Measurements from ENCODE around the gene EHF.
"Not testable (repeated sequence)": the region's sequence is repeated elsewhere in the genome, so short reads cannot be mapped to it uniquely, and the experiment has no call there.

The EHF gene

GRCh38 chr11:34671117-34671516, 50.2 kb downstream of the EHF start:
- no peak for DNase-seq (ENCODE audit: low spot score)

- DNase-seq (ENCODE audit: low spot score): no peak
Measured at GRCh38 chr11:34671946-34672345, 51.1 kb downstream of the EHF start.

GRCh38 chr11:34674038-34674437, 53.1 kb downstream of the EHF start:
- no peak for DNase-seq (ENCODE audit: low spot score)

DNA sequence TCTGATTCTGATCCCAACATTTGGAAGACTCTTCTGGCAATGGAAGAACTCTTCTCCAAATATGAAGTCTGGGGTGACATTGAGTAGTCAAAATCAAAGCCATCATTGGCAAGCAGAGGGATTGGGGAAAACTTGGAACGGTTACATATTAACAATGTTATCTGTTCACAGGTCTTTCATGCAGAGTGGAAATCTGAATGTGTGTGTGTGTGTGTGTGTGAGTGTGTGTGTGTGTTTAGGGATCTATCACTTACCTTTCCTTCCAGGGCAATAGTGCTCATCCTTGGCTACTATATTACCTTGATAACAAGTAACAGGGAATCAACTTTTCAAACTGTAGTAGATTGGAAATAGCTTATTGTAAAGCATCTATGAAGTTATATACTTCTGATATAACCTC, 55.3 kb downstream of the EHF start:
- DNase-seq (ENCODE audit: low spot score): no peak

- no peak for DNase-seq (ENCODE audit: low spot score)
Measured at GRCh38 chr11:34679681-34680080, 58.8 kb downstream of the EHF start.

- DNase-seq (ENCODE audit: low spot score): no peak
Measured at GRCh38 chr11:34680206-34680605, 59.3 kb downstream of the EHF start.

- DNase-seq (ENCODE audit: low spot score): no peak
Measured at GRCh38 chr11:34680918-34681586, 60.2 kb downstream of the EHF start.

- no peak for DNase-seq (ENCODE audit: low spot score)
Measured at GRCh38 chr11:34682825-34683224, 61.9 kb downstream of the EHF start.

GRCh38 chr11:34683396-34683795, 62.5 kb downstream of the EHF start:
- DNase-seq (ENCODE audit: low spot score): no peak

DNA sequence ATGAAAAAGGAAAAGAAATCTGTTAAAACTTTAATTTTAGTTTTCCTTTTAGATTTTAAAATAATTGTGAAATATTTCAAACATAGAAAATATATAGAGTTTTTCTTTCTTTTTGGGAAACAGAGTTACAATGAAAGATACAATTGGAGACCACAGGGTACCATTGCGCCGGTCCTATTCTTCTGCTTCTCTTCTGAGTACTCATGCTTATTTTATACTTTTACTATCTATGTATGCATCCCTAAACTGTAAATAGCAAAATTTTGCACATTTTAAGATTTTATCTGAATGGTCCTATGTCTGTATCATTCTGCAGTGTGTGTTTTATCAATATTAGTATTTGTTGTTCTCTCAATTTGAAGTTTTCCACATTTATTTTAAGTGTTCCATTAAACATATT, 65.0 kb downstream of the EHF start:
- DNase-seq (ENCODE audit: low spot score): no peak

- DNase-seq (ENCODE audit: low spot score): not testable (repeated sequence)
Measured at GRCh38 chr11:34692299-34692698, 71.4 kb downstream of the EHF start.

DNA sequence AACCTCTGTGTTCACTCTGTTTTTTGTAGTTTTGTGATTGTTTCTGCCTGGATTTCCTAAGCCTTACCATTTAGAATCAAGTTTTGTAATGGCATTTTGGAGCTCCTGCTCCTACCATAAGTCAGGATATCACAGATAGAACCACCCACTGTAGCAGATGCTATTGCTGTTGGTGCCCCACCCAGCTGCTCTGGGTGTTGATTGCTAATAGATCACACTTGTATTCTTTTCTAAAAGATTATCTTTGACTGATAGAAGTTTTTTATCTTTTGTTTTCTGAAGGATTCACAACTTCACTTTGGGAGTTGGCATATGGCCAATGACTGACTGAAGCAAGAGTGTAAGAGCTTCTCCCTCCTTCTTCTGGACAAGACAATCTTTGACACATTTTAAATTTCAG, 76.0 kb downstream of the EHF start:
- DNase-seq (ENCODE audit: low spot score): no peak

- no peak for DNase-seq (ENCODE audit: low spot score)
Measured at GRCh38 chr11:34706709-34707461, 86.0 kb downstream of the EHF start.

GRCh38 chr11:34707462-34707840, 86.6 kb downstream of the EHF start:
- no peak for DNase-seq (ENCODE audit: low spot score)

Data from NAMALWA (cell line).